ENCODE results near the gene SPN. TPM values are rescaled to one million over a fixed set of nuclear protein-coding genes. Genes with fewer than 3 reads are reported as not detected.

The SPN gene
- total and polyA plus RNA-seq, 9 donors, result 0.42 to 5.1 (median 0.88) TPM

DNA sequence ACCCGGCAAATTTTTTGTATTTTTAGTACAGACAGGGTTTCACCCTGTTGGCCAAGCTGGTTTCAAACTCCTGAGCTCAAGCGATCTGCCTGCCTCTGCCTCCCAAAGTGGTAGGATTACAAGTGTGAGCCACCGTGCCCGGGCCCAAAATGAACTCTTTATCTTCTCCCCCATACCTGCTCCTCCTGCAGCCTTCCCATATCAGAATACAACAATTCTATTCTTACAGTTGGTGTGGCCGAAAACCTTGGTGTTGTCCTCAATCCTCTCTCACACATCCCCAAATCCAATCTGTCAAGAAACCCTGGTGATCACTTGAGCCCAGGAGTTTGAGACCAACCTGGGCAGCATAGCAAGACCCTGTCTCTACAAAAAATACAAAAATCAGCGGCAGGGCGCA is 19.5 kb upstream of the SPN start:
- H3K9me3 ChIP-seq, result no peaks in the 10 kb centered on the region
- no peaks in the 10 kb centered on the region for H3K27me3 ChIP-seq
- TF ChIP-seq EP300 (IDR thresholded peaks at IDR 0.05) (no peak), POLR2A (IDR thresholded peaks at IDR 0.05) (no peak)
- TF ChIP-seq, protein P1, sequence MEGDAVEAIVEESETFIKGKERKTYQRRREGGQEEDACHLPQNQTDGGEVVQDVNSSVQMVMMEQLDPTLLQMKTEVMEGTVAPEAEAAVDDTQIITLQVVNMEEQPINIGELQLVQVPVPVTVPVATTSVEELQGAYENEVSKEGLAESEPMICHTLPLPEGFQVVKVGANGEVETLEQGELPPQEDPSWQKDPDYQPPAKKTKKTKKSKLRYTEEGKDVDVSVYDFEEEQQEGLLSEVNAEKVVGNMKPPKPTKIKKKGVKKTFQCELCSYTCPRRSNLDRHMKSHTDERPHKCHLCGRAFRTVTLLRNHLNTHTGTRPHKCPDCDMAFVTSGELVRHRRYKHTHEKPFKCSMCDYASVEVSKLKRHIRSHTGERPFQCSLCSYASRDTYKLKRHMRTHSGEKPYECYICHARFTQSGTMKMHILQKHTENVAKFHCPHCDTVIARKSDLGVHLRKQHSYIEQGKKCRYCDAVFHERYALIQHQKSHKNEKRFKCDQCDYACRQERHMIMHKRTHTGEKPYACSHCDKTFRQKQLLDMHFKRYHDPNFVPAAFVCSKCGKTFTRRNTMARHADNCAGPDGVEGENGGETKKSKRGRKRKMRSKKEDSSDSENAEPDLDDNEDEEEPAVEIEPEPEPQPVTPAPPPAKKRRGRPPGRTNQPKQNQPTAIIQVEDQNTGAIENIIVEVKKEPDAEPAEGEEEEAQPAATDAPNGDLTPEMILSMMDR (IDR thresholded peaks at IDR 0.05), result no peak
- WGBS, 3 donors, result 93 to 96% (median 95%) methylated on average over 7 of the region's 7 CpGs
- no peak for DNase-seq
- H3K4me1 ChIP-seq (ENCODE audit: insufficient read depth), result no peaks in the 10 kb centered on the region
- H3K36me3 ChIP-seq, result no peaks in the 10 kb centered on the region
- no peak overlapping the region for H3K4me3 ChIP-seq
- intact Hi-C loops (cut with DNase I), result no loop called here
- H3K27ac ChIP-seq, result no peak overlapping the region

DNA sequence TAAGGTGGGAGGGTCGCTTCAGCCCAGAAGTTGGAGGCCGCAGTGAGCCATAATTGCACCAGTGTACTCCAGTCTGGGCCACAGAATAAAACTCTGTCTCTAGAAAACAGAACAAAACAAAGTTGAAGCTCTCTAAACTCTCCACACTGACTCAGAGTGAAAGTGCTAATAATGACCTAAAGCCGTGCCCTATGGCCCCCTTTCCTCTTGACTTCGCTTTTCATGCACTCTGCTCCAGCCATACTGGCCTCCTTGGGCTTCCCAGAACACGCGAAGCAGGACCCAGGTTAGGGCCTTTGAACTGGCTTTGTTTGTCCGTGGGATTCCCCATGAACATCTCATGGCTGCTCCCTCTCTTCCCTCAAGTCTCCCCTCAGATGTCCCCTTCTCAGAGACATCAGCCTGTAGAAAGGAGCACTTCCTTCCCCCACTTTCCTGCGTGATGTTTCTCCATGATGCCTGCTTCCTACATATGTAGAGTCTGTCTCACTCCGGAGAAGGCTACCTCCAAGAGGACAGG is 18.6 kb upstream of the SPN start:
- WGBS, 3 donors, result 88 to 91% (median 89%) methylated on average over 9 of the region's 9 CpGs
- Histone ChIP-seq H3K36me3 (no peaks in the 10 kb centered on the region), H3K27me3 (no peaks in the 10 kb centered on the region), H3K9me3 (no peaks in the 10 kb centered on the region), H3K4me1 (ENCODE audit: insufficient read depth) (no peaks in the 10 kb centered on the region), H3K27ac (no peak overlapping the region), H3K4me3 (no peak overlapping the region)
- DNase-seq, result no peak
- intact Hi-C loops (cut with DNase I), result no loop called here
- TF ChIP-seq, protein P1 (IDR thresholded peaks at IDR 0.05), result no peak
- TF ChIP-seq EP300 (IDR thresholded peaks at IDR 0.05) (no peak), POLR2A (IDR thresholded peaks at IDR 0.05) (no peak)

DNA sequence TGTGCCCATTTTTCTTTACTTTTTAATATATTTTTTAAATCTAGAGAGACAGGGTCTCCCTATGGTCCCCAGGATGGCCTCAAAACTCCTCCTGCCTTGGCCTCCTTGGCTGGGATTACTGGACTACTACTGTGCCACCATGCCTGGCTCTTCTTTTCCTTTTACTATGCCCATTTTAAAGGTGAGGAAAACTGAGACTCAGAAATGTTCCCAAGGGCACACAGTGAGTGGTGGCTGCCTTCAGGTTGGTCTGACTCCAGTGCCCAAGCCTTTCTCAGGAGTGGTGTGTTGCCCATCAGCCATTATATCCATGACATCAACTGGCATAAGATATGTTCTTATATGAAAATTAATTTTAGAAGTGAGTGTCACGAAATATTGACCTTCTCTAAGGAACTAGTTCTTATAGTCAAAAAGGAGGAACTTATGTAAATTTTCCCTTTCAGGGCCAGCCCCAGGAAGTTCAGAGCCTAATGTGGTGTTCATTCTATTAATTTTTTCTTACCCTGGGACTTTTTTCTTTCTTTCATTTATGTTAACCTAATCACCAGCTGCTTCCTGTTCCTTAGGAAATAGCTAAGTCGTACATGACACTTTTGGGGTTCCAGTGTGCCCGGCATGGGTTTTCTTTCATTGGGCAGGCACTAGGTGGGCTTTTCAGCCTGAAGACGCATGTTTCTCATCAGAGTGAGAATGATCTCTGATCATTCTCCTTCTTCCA is 17.9 kb upstream of the SPN start:
- Histone ChIP-seq H3K4me3 (no peak overlapping the region), H3K27me3 (no peaks in the 10 kb centered on the region), H3K4me1 (ENCODE audit: insufficient read depth) (no peaks in the 10 kb centered on the region), H3K27ac (no peak overlapping the region), H3K9me3 (no peaks in the 10 kb centered on the region), H3K36me3 (no peaks in the 10 kb centered on the region)
- TF ChIP-seq POLR2A (IDR thresholded peaks at IDR 0.05), result no peak
- TF ChIP-seq EP300 (IDR thresholded peaks at IDR 0.05), result no peak
- intact Hi-C loops (cut with DNase I), result no loop called here
- WGBS, 3 donors, result 79 to 90% (median 81%) methylated on average over 4 of the region's 4 CpGs
- DNase-seq, result no peak

DNA sequence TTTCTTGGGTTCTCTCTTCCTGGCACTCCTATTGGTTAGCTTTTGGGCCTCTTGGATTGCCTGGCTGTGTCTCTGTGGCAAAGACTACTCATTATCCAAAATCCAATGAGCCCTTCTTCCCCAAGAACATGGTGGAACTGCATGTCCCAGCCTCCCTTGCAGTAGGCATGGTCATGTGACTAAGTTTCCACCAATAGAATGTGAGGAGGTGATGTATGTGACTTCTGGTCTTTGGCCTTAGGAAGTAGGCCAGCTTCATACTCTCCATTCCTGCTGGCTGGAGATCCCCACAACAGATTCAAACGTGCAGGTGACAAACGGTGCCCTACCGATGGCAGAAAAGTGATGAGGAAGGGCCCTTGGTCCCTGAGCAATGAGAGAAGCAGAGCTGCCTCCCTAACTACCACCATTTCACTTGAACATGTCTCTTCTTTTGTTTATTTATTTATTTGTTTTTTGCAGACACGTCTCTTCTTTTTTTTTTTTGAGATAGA is 17.3 kb upstream of the SPN start:
- no peak for DNase-seq

More for the DNA sequence above, 17.3 kb upstream of the SPN start:
- Histone ChIP-seq H3K36me3 (no peaks in the 10 kb centered on the region), H3K4me3 (no peak overlapping the region), H3K27ac (no peak overlapping the region), H3K27me3 (no peaks in the 10 kb centered on the region), H3K4me1 (ENCODE audit: insufficient read depth) (no peaks in the 10 kb centered on the region), H3K9me3 (no peaks in the 10 kb centered on the region)
- intact Hi-C loops (cut with DNase I), result no loop called here
- no peak for TF ChIP-seq EP300 (IDR thresholded peaks at IDR 0.05)
- TF ChIP-seq, protein P1 (IDR thresholded peaks at IDR 0.05), result no peak
- TF ChIP-seq POLR2A (IDR thresholded peaks at IDR 0.05), result no peak
- WGBS, 3 donors, result 73 to 81% (median 76%) methylated on average over 4 of the region's 4 CpGs

All from ovary (tissue), 9 donors.